ENCODE data around the gene DAB2IP.
A peak's percentile ranks its signal among the peaks of the same experiment; 100 is the strongest.

DAB2IP gene

DNA sequence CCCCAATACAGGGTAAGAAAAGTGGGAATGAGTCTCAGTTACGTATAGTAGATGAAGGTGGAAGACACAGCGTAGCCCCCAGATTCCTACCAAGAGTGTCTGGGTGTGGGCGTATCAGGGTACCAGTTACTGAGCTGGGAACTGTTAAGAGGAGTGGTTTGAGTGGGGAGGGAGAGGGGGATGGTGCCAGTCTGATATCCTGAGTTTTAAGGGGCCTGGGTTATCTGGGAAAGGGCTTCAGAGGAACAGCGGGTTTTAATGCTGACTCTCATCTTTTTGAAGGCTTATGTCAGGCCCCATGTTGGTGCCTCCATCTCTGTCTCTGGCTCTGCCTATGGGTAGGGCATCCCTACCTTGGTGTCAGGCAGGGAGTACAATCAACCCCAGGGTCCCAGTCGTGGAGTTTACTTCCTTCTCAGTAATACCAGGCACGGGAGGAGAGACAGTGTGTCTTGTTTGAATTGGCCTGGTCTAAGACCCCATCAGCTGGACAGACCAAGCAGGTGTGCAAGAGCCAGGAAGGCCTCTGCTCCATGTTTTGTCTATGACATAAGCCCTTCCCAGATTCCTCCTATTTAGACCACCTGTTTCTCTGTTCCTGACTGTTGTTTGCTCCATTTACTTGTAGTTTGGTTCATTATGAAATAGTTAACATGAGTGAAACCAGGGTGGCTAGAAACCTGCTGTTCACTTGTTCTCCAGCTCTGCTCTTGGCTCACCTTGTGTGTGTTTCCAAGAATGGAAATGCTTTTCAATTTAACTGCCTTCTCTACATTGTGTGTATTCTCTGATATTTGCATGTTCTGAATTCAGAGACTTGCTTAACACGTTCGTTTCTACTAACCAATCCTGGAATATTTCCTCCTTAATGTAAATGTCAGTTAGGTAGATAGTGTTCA lies 125.6 kb downstream of the DAB2IP start:
- Histone ChIP-seq H3K14ac (ENCODE audit: low read length in 2 of 2) (no peak overlapping the region), H4K91ac (ENCODE audit: low read length) (no peak overlapping the region)

DNA sequence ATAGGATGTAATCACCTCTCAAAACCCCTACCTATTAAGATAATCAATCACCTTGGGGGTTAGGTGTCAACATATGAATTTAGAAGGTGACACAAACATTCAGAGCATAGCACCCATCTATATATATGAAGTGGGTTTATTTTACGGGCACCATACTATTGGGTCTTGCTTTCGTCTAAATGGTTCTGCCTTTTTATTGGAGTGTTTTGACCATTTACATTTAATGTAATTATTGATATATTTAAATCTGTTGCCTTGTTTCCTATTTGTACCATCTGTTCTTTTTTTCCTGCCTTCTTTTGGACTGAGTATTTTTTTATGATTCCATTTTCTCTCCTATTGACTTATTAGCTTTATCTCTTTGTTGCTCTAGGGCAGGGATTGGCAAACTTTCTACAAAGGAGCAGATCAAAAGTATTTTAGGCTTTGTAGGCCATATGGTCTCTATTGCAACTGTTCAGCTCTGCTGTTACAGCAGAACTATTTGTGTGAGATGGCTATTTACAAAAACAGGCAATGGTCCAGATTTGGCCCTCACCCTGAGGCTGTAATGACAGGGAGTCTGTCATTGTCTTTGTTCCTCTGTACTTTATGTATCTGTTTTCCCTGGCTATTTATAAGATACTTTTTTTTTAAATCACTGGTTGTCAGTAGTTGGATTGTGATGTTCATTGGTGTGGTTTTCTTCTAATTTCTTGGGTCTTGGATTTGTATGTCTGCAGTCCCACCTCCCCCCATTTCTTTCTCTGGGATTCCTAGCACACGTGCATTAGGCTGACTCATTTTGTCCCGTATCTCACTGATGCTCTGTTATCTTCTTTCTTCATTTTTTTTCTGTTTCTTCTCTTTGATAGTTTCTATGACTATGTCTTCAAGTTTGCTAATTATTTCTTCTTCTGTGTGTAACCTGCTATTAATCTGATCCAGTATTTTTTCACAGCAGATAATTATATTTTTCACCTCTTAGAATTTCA lies 127.1 kb downstream of the DAB2IP start:
- Histone ChIP-seq H3K4me3 (ENCODE audit: insufficient read depth in 1 of 2, low read depth in 1 of 2, low read length in 2 of 2) (no peak overlapping the region), H3K27me3 (ENCODE audit: control insufficient read depth in 1 of 2, insufficient read depth in 1 of 2, low read length in 2 of 2) (no peaks in the 10 kb centered on the region), H3K4me2 (ENCODE audit: low read length, poor library complexity, severe bottlenecking) (no peak overlapping the region), H3K4ac (ENCODE audit: low read depth in 1 of 2, low read length in 2 of 2) (no peak overlapping the region), H2AFZ (ENCODE audit: low read depth, low read length) (no peak overlapping the region), H3K27ac (ENCODE audit: low read length, poor library complexity, severe bottlenecking) (no peak overlapping the region), H3K14ac (ENCODE audit: low read length in 2 of 2) (no peak overlapping the region), H3K36me3 (ENCODE audit: control insufficient read depth in 1 of 2, insufficient read depth in 2 of 2, low read depth in 1 of 2, low read length in 2 of 2) (peaks cover 44 to 72% of the 10 kb centered on the region in 2 experiments), H2BK5ac (ENCODE audit: low read depth, low read length, poor library complexity, severe bottlenecking) (no peak overlapping the region), H2BK120ac (ENCODE audit: low read depth, low read length) (no peak overlapping the region), H4K8ac (ENCODE audit: low read length) (no peak overlapping the region), H3K79me1 (replicated peaks; ENCODE audit: low read length, poor library complexity, severe bottlenecking) (peaks cover 21% of the 10 kb centered on the region), H2BK12ac (ENCODE audit: low read length in 2 of 2) (no peak overlapping the region), H3K9me3 (ENCODE audit: control insufficient read depth, low read length) (peaks cover 11% of the 10 kb centered on the region), H3K23ac (ENCODE audit: low read length in 2 of 2) (no peak overlapping the region), H3K4me1 (ENCODE audit: control insufficient read depth, insufficient read depth, low read depth, low read length) (peaks cover 2% of the 10 kb centered on the region), H4K91ac (ENCODE audit: low read length) (no peak overlapping the region), H2AK5ac (ENCODE audit: low read length, severe bottlenecking) (no peak overlapping the region), H2BK15ac (ENCODE audit: low read depth, poor library complexity, severe bottlenecking) (no peak overlapping the region), H3K9ac (ENCODE audit: low read length) (no peak overlapping the region), H3K18ac (ENCODE audit: low read depth in 1 of 2, low read length in 2 of 2) (no peak overlapping the region)
- peak; percentile 12 for DNase-seq
- no CpG with 5 or more reads among the region's 4 CpGs for WGBS

More for the DNA sequence above, 125.6 kb downstream of the DAB2IP start:
- Histone ChIP-seq H2AFZ (ENCODE audit: low read depth, low read length) (no peak overlapping the region), H3K4ac (ENCODE audit: low read depth in 1 of 2, low read length in 2 of 2) (no peak overlapping the region), H3K79me1 (replicated peaks; ENCODE audit: low read length, poor library complexity, severe bottlenecking) (peaks cover 22% of the 10 kb centered on the region), H2BK12ac (ENCODE audit: low read length in 2 of 2) (no peak overlapping the region), H2BK120ac (ENCODE audit: low read depth, low read length) (no peak overlapping the region), H3K27ac (ENCODE audit: low read length, poor library complexity, severe bottlenecking) (no peak overlapping the region), H3K9ac (ENCODE audit: low read length) (no peak overlapping the region), H3K4me3 (ENCODE audit: insufficient read depth in 1 of 2, low read depth in 1 of 2, low read length in 2 of 2) (no peak overlapping the region), H3K4me2 (ENCODE audit: low read length, poor library complexity, severe bottlenecking) (no peak overlapping the region), H3K23ac (ENCODE audit: low read length in 2 of 2) (no peak overlapping the region), H3K4me1 (ENCODE audit: control insufficient read depth, insufficient read depth, low read depth, low read length) (no peaks in the 10 kb centered on the region), H2AK5ac (ENCODE audit: low read length, severe bottlenecking) (no peak overlapping the region), H3K36me3 (ENCODE audit: control insufficient read depth in 1 of 2, insufficient read depth in 2 of 2, low read depth in 1 of 2, low read length in 2 of 2) (peaks cover 40 to 72% of the 10 kb centered on the region in 2 experiments), H2BK15ac (ENCODE audit: low read depth, poor library complexity, severe bottlenecking) (no peak overlapping the region), H2BK5ac (ENCODE audit: low read depth, low read length, poor library complexity, severe bottlenecking) (no peak overlapping the region), H3K27me3 (ENCODE audit: control insufficient read depth in 1 of 2, insufficient read depth in 1 of 2, low read length in 2 of 2) (no peaks in the 10 kb centered on the region), H4K8ac (ENCODE audit: low read length) (no peak overlapping the region), H3K18ac (ENCODE audit: low read depth in 1 of 2, low read length in 2 of 2) (no peak overlapping the region), H3K9me3 (ENCODE audit: control insufficient read depth, low read length) (peaks cover 11% of the 10 kb centered on the region)
- 87% methylated on average over 6 of the region's 8 CpGs for WGBS
- no peak for DNase-seq

DNA sequence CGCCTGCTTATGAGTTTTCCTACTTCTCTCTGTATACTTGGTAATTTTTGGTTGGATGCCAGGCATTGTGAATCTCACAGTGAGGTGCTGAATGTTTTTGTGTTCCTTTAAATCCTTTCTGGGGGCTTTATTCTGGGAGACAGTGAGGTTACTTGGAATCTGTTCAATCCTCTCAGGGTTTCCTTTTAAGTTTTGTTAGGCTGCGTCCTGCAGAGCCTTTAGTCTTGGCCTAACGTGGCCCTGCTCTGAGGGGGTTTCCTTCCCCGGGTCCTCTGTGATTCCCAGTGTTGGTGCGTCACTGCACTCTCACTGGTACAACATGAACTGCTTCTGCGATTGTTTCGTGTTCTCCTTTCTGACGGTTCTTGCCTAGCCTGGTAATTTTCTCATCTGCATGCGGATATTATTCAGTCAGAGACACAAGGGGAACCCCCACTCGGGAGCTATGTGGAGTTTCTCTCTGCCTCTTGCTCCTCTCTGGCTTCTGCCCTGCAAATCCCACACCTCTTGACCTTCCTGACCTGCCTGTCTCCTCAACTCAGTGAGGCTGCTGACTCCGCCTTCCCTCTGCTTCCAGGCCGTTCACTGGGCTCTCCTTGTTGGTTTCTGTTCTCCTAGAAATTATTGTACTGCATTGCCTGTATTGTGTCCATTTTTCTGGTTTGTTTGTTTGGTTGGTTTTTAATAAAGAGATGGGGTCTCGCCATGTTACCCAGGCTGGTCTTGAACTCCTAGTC lies 128.1 kb downstream of the DAB2IP start:
- Histone ChIP-seq H2AFZ (ENCODE audit: low read depth, low read length) (no peak overlapping the region), H3K36me3 (ENCODE audit: control insufficient read depth in 1 of 2, insufficient read depth in 2 of 2, low read depth in 1 of 2, low read length in 2 of 2) (peaks cover 44 to 70% of the 10 kb centered on the region in 2 experiments), H3K4me1 (ENCODE audit: control insufficient read depth, insufficient read depth, low read depth, low read length) (peaks cover 10% of the 10 kb centered on the region), H3K9ac (ENCODE audit: low read length) (no peak overlapping the region), H3K14ac (ENCODE audit: low read length in 2 of 2) (no peak overlapping the region), H2BK120ac (ENCODE audit: low read depth, low read length) (no peak overlapping the region), H3K4me3 (ENCODE audit: insufficient read depth in 1 of 2, low read depth in 1 of 2, low read length in 2 of 2) (no peak overlapping the region), H2BK5ac (ENCODE audit: low read depth, low read length, poor library complexity, severe bottlenecking) (no peak overlapping the region), H3K79me1 (replicated peaks; ENCODE audit: low read length, poor library complexity, severe bottlenecking) (peaks cover 18% of the 10 kb centered on the region), H3K9me3 (ENCODE audit: control insufficient read depth, low read length) (peaks cover 11% of the 10 kb centered on the region), H3K23ac (ENCODE audit: low read length in 2 of 2) (no peak overlapping the region), H4K91ac (ENCODE audit: low read length) (no peak overlapping the region), H2AK5ac (ENCODE audit: low read length, severe bottlenecking) (no peak overlapping the region), H2BK15ac (ENCODE audit: low read depth, poor library complexity, severe bottlenecking) (no peak overlapping the region), H3K27me3 (ENCODE audit: control insufficient read depth in 1 of 2, insufficient read depth in 1 of 2, low read length in 2 of 2) (no peaks in the 10 kb centered on the region), H3K4me2 (ENCODE audit: low read length, poor library complexity, severe bottlenecking) (no peak overlapping the region), H2BK12ac (ENCODE audit: low read length in 2 of 2) (no peak overlapping the region), H3K18ac (ENCODE audit: low read depth in 1 of 2, low read length in 2 of 2) (no peak overlapping the region), H3K27ac (ENCODE audit: low read length, poor library complexity, severe bottlenecking) (no peak overlapping the region), H3K4ac (ENCODE audit: low read depth in 1 of 2, low read length in 2 of 2) (no peak overlapping the region), H4K8ac (ENCODE audit: low read length) (no peak overlapping the region)
- 57% methylated on average over 13 of the region's 13 CpGs for WGBS
- DNase-seq = peak; percentile 63
